NCI-H1436 (cell line): Measurements from ENCODE around the gene TRRAP.
"Not testable (repeated sequence)": the region's sequence is repeated elsewhere in the genome, so short reads cannot be mapped to it uniquely, and the experiment has no call there.

Source experiments
- DNase-seq: peaks from one replicate; lab custom pipeline; 2025; lab: John Stamatoyannopoulos, UW

TRRAP gene

DNA sequence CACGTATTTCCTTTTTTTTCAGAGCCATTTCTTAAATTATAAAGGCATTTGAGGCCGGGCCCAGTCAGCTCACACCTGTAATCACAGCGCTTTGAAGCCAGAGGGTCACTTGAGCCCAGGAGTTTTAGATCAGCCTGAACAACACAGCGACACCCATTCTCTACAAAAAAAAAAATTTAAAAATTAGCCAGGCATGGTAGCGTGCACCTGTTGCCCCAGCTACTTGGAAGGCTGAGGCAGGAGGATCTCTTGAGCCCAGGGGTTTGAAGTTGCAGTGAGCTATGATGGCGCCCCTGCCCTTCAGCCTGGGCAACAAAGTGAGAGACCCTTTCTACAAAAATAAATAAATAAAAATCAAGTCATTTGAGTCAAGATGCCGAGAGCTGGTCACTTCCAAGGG lies 11.6 kb upstream of the TRRAP start:
- DNase-seq: no peak

DNA sequence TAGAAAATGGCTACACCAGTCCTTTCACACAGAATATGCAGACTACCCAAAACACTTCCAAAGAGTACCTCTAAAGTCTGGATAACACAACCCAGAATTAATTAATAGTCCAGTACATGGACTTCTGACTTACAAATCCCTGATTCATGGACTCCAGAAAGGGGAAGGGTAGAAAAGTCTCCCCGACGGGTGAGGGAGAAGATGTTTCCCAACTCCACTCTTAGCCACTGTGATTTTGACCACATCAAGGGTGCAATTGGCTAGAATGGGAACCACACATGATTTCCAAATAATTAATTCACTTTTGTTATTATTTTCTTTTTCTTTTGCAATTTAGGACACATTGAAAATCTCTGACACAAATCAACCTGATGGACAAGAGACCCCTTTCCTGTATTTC lies 9.9 kb upstream of the TRRAP start:
- DNase-seq: no peak

DNA sequence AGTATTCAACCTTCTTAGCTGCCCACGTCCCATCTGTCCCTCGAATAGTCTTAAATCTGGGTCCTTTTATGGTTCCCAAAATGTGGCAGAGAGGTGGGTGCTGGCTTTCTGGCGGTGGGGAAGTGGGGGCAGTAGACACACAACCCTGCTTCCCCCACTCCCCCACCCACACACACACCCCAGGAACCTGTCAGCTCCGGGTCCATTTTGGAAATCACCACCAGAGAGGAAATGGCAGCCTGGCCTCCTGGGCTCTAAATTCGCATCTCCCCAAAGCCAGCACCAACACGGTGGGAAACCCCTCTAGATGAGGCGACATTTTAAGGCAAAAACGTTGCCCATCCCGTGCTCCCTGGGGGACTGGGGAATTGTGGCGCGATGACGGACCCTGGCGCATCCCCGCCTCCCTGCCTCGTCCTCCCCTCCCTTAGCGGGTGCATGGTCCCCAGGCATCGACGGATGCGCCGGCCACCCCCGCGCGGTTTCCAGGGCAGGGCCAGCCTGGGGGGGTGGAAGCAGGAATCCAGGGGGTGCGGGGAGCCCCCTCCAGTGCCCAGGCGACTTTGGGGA lies 9.2 kb upstream of the TRRAP start:
- no peak for DNase-seq

DNA sequence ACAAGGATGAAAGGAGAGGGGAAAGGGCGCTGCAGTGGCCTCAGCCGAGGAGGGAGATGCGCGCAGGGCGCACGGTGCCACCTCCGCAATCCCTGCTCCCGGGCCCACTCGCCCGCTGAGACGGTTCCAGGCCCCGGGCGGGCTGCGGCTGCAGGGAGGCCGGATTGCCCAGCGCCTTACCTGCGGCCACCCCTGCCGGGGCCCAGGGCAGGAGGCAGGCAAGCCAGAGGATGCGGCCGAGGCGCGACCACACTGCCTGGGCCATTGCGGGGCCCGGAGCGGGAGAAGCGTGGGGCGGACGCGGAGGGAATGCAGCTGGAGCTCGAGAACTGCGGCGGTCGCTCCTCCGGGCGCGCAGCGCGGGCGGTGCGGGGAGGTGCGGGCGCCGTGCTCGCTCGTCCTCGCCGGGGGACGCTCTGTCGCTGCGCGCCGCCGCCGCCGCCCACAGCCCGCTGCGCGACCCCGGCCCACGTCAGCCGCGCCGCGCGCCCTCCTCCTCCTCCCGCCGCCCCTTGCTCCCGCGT lies 8.7 kb upstream of the TRRAP start, which contains the start of gene TMEM130:
Gene TMEM130, minus strand, starts transcription at position 418 of the 524 bp plus-strand sequence. Its CDS starts 153 bp downstream, at position 265.
- no peak for DNase-seq

DNA sequence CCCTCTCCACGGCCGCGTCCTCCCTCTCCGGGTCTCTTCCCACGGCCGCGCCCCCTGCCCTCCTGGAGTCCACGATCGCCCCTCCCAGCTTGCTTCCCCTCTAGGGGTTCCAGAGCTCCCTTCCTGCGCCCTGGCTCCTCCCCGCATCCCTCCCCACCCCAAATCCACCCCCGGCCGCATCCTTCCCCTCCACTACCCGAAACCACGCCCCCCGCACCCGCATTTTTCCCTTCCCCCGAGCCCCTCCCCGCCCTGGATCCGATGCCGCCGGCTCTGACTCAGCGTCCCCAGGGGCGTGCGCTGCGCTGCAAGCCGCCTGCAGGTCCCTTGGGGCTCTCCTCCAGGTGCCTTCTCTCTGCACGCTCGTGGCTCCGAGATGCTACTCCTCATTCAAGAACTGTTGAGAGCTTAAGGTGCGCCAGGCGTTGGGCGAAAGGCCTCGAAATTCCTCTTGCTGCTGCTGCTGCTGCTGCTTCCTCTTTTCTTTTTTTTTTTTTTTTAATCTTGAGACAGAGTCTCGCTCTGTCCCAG lies 8.1 kb upstream of the TRRAP start:
- peak; percentile 95 for DNase-seq

DNA sequence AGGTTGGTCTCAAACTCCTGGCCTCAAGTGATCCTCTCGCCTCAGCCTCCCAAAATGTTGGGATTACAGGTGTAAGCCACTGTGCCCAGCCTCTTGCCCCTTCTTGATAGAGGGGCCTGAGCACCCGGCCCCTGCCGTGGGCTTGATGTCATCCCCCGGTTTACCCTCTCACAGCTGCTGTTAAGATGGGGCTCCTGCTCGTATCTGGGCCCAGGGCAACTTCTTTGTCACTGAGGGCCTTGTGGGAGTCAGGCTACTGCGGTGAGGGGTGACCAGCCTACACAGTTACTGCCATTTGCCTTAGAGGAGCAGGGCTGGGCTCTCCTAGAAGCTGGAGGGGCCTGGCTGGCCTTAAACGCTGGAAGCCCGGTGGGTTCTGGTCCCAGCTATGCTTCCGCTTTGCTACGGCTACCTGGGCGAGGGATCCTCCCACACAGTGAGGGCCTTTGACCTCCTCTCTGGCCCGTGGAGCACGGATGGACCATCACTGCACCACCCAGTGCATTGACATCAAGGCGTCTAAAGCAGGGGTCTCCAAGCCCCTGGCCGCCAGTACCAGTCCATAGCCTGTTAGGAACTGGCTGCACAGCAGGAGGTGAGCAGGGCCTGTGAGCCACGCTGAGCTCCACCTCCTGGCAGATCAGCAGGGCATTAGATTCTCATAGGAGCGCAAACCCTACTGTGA lies 7.4 kb upstream of the TRRAP start:
- DNase-seq: no peak

DNA sequence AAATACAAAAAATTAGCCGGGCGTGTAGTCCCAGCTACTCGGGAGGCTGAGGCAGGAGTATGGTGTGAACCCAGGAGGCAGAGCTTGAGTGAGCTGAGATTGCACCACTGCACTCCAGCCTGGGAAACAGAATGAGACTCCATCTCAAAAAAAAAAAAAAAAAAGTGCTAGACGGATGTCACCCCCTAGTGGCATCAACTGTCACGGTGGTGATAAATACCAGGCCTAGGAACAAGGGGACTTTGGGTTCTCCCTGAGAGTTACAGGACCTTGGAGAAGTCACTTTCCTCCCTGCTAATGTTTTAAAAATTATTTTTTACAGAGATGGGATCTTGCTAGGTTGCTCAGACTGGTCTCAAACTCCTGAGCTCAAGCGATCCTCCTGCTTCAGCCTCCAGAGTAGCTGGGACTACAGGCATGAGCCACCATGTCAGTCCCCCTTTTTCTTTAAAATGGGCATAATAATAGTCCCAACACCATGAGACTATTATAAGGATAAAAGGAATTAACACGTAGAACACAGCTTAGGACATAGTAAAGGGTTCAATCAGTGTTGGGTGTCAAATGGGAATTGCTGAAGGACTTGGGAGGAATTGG lies 5.9 kb upstream of the TRRAP start:
- DNase-seq: no peak

DNA sequence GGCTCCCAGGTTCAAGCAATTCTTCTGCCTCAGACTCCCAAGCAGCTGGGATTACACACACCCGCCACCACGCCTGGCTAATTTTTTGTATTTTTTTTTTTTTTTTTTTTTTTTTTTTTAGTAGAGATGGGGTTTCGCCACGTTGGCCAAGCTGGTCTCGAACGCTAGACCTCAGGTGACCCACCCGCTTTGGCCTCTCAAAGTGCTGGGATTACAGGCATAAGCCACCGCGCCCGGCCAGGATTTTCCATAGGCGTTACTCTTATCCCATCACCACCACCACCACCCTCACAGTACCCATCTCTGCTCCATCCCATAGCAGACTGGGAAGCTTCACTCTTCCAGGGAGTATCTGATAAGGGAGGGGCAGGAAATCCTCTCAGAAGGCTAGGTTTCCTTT lies 4.7 kb upstream of the TRRAP start:
- DNase-seq: not testable (repeated sequence)

DNA sequence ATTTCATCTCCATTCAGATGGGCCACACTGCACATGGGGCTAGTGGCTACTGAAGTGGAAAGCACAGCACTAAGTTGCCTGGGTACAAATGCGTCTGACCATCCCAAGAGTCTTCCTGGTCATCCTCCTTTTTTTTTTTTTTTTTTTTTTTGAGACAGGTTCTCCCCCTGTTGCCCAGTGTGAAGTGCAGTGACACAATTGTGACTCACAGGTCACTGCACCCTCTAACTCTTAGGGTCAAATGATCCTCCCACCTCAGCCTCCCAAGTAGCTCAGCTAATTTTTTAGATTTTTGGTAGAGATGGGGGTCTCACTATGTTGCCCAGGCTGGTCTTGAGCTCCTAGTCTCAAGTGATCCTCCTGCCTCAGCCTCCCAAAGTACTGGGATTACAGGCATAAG lies 3.4 kb upstream of the TRRAP start:
- no peak for DNase-seq

DNA sequence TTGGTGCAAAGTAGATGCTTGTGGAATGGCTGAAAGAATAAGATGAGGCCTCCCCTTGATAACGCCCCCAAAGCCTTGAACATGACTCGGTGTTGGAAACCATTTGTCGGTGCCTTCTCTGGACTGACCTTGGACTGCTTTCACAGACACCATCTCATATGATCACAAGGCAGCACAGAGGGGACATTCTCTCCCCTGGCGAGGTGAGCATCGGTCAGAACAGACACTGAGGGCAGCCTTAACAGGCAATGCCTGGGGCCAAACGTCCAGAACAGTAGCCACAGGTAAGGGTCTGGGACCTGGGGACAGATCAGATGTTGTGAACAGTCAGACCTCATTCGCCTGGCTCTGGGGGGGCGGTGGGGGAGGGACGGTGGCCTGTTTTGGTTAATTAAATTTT lies 2.8 kb upstream of the TRRAP start:
- DNase-seq: no peak

DNA sequence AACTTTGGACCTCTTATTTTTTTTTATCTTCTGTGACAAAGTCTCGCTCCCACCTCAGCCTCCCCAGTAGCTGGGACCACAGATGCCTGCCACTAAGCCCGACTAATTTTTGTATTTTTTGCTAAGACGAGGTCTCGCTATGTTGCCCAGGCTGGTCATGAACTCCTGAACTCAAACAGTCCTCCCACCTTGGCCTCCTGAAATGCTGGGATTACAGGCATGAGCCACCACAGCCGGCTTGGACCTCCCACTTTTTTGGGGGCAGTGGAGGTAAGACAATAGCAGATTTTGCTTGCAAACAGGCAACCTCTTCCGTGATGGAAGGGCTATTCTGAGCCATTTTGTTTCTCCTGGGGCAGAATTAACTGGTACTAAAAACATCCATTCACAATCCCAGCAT lies 1.2 kb upstream of the TRRAP start:
- no peak for DNase-seq

DNA sequence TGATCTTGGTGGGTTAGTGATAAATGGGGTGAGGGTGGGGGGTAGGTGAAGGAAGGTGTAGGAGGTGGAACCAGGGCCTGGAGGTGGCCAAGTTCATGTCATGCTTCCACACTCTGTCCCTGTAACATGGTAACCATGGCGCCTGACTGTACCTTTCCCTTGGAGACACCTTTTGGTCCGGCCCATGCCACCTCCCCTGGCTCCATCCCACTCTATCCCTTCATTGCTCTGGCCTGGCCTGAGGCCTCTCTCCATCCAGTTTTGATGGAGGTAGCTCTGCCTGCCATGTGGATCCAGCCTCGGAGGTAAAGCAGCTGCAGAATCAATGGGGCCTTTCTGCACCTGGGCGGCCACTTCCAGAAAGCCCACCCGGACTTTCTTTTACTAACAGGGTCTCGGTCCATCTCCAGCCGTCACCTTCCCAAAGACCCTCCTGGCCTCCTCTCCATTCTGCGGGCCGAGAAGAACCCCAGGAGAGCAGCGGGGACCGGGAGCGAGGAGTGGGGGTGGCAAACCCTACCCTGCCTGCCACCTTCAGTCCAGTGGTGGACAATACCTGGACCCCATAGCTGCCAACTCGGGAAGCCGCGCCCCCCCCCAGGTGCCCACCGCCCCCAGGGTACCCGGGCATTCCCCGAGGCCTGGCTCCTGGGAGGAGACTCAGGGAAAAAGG lies 504 bp upstream of the TRRAP start:
- DNase-seq: no peak

DNA sequence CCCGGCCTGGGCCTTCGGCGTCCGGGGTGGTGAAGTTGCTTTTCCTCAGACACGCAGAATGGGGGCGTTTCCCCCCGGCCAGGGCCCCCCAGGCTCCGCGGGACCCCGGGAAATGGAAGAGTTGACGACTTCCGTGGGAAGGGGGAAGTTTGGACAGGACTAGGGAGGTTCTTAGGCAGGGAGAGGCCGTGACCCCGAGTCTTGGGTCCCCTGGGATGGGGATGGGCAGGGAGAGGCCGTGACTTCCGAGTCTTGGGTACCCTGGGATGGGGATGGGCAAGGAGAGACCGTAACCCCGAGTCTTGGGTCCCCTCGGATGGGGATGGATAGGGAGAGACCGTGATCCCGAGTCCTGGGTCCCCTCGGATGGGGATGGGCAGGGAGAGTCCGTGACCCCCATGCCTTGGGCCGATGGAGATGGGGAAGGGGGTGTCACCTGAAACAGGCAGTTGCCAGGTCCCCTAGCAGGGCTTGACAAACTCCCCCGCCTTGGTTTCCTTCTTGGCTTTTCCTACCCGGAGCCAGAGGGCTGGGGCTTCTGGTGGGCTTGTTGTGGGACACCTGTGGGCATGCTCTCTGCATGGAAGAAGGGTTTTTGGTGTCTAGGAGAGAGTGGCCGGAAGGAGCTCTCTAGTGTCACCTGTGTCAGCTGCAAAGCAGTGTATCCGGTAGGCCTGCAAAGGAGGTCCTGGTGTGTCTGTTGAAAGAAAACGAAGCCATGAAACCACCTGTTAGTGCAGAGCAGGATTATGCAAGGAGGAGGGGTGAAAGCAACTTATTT lies 1.1 kb downstream of the TRRAP start:
- peak; percentile 14 for DNase-seq

DNA sequence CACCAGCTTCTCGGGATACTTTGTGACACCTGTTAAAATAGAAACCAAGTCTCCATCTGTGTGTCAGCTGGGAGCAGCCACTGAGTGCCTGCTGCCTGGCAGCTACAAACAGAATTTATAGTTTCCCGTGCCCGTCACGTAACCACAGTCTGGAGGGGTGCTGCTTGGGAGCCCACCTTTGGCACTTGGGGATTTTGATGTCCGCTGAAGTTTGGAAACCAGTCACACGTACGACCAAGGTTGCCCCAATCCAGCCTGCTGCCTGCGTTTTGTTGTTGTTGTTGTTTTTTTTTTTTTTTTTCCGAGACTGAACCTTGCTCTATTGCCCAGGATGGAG lies 1.6 kb downstream of the TRRAP start:
- no peak for DNase-seq

DNA sequence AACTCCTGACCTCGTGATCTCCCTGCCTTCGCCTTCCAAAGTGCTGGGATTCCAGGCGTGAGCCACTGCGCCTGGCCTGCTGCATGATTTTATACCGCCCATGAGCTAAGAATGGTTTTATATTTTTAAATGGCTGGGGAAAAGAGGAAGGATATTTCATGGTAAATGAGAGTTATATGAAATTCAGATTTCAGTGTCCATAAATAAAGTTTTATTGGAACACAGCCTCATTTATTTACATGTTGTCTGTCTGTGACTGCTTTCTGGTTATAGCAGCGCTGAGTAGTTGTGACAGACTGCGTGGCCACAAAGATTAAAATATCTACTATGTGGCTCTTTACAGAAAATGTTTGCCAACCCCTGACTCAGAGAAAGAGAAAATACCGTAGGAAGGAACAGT lies 2.2 kb downstream of the TRRAP start:
- no peak for DNase-seq

DNA sequence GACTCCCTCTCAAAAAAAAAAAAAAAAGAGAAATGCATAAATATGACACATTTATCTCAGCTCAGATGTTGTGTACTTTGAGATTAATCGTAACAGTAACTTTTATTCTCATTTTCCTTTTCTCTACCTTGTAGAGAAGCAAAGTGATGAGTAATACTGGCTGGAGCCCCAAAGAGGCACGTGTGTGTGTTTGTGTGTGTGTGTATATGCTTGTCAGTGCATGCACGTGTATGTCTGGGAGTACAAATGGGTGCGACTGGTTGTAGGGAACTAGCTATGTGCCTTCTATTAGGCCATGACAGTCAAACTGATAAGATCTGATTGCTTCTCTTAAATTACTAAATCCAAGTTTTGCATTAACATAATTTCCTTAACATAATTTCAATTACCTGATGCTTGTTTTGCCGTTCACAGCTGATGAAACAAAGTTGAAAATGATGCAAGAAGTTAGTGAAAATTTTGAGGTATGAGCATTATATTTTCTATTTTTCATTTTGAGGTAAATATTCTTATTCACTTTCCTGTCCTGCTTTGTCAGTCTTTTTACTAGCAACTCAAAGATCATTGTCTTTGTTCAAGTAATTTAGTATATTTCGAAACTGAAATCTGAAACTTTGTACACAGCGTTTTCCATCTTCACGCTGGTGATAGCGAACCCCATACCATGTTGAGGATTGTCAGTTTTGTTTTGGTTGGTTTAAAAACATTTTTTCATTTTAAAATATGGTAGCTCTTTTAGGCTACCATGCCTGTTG lies 3.4 kb downstream of the TRRAP start:
- DNase-seq: no peak

DNA sequence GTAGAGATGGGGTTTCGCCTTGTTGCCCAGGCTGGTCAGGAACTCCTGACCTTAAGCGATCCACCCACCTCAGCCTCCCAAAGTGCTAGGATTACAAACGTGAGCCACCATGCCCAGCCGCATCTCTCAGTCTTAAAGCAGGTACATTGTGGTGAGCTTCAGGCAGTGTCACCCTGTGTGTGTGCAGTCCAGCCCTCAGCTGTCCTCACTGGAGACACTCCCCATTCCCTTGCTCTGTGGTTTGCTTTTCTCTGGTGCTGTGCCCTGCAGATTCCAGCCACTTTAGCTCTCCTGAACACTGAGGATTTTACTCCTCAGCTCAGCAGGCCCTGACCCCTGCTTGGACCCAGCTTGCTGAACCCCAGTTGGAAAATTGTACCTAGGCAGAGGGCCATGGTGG lies 6.1 kb downstream of the TRRAP start:
- no peak for DNase-seq

DNA sequence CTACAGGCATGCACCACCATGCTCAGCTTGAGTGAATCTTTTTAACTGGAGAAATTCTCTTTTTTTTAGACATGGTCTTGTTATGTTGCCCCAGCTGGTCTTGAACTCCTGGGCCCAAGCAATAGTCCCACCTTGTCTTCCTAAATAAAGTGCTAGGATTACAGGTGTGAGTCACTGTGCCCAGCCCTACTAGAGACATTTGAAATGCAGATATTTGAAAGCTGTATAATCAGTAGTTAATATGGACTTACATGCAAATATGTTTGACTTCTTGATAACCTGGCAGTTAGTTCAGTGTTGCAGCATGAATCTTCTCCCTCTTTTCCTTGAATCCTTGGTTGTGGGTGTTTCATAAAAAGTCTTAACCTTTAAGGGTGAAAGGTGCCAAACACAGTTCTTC lies 8.7 kb downstream of the TRRAP start:
- DNase-seq: no peak

DNA sequence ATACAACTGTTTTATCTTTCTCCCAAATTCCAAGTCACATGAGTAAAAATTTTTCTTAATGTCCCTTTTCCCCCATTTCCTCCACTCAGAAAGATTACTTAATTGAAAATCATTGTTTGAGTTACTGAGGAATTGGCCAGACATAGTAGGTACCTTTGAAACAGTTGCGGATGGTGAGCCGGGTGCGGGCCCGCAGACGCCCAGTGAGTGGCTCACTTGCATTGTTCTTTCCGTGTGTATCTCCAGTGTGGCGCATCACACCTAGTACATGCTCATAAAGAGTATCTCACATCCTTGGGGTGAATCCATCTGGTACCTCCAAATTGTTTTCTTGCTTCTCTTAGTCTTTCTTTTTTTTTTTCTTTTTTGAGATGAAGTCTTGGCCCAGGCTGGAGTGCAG lies 14.3 kb downstream of the TRRAP start:
- no peak for DNase-seq

DNA sequence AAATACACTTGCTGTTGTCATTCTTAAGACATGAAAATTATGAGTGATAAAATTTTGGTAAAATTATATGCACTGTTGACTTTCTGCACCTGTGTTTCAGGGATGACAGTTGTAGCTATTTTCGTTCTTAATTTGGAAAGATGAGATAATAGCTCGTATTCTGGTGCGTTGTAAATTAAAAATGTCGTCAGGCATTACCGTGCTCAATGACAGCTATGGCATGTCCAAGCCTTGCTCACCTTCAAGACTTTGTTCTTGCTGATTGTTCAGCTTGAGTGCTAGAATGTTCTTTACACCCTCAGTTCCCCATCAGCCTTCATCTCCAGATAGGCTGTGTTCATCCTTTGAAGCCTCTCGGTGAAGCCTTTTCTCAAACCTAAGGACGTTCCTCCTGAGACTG lies 21.5 kb downstream of the TRRAP start:
- no peak for DNase-seq

DNA sequence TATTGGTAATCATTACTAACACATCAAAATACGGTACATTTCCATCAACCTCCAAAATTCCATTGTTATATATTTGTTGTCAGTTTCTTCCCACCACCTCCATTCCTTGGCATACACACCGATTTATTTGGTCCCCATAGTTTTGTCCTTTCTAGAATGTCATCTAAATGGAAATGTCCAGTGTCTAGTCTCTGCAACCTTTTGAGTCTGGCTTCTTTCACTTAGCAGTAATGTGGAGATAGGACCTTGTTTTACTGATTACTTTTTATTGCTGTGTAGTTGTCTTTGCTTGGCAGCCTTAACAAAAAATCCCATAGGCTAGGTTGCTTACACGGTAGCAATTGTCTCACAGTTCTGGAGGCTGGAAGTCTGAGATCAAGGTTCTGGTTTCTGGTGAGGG lies 22.5 kb downstream of the TRRAP start:
- no peak for DNase-seq
